OCI-LY1 (cell line): ENCODE data around the gene JOSD1.

ENCODE experiments used
- CTCF ChIP-seq: fragments of 200-600 bp; sonication (generic), shearing (Covaris generic); IDR thresholded peaks from 2 replicates; pipeline ENCODE4 v1.5.1; 2017; ENCODE audit warnings: mild to moderate bottlenecking, antibody characterized with exemption, low read length, moderate library complexity, mixed read lengths
- EZH2 ChIP-seq: fragments of 200-600 bp; sonication (generic), shearing (Covaris generic); IDR thresholded peaks from 2 replicates; pipeline ENCODE4 v1.8.0; 2017; ENCODE audit warnings: borderline replicate concordance, mixed run types, mild to moderate bottlenecking, antibody characterized with exemption, low read length, moderate library complexity, mixed read lengths

DNA sequence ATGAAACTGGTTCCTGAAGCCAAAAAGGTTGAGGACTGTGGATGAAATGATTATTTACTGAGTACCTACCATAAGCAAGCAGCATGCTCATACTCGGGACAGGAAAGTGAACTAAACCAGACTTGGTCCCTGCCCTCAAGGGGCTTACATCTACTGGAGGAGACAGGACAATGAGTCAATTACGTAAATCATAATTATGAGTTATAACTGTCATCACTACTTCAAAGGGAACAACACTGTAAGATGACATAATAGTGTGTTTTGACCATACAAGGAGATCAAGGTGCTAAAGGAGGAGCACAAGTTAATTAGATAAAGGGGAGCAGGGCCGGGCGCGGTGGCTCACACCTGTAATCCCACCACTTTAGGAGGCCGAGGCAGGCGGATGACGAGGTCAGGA lies 47.0 kb downstream of the JOSD1 start:
- TF ChIP-seq CTCF = no peak
- TF ChIP-seq EZH2 = no peak
